Glomerular endothelial cell (primary cell): ENCODE measurements around the gene MFSD1. TPM values are rescaled to one million over a fixed set of nuclear protein-coding genes. Genes with fewer than 3 reads are reported as not detected.
"Not testable (repeated sequence)": the region's sequence is repeated elsewhere in the genome, so short reads cannot be mapped to it uniquely, and the experiment has no call there.

Experiments
- DNase-seq: peaks from one replicate; pipeline ENCODE4 v3.0.0-alpha.2; 2011; ENCODE audit warnings: low read depth, low spot score; ENCODE audit errors: extremely low read depth
- total RNA-seq: library from RNA; depleted of rRNA; stranded (reverse); fragments of >200 nt; gene quantifications from 2 replicates; pipeline ENCODE4 v1.2.3, GENCODE V29; 2015

The MFSD1 gene
- total RNA-seq, 1 donor from 2014 or later = 54.3 TPM

- DNase-seq = no peak
Measured at GRCh38 chr3:158775426-158776410, 26.1 kb upstream of the MFSD1 start.

- no peak for DNase-seq
Measured at GRCh38 chr3:158776531-158776930, 25.3 kb upstream of the MFSD1 start.

GRCh38 chr3:158777161-158777873 lies 24.5 kb upstream of the MFSD1 start:
- no peak for DNase-seq

GRCh38 chr3:158780766-158781165 lies 21.1 kb upstream of the MFSD1 start:
- DNase-seq = no peak

- DNase-seq = no peak
Measured at GRCh38 chr3:158781191-158781590, 20.7 kb upstream of the MFSD1 start.

- no peak for DNase-seq
Measured at GRCh38 chr3:158781849-158782248, 20.0 kb upstream of the MFSD1 start.

- DNase-seq = no peak
Measured at GRCh38 chr3:158782283-158782989, 19.4 kb upstream of the MFSD1 start.

- DNase-seq = no peak
Measured at GRCh38 chr3:158783051-158783450, 18.8 kb upstream of the MFSD1 start.

- DNase-seq = no peak
Measured at GRCh38 chr3:158785972-158786371, 15.9 kb upstream of the MFSD1 start.

- no peak for DNase-seq
Measured at GRCh38 chr3:158788446-158788845, 13.4 kb upstream of the MFSD1 start.

GRCh38 chr3:158789592-158789991 lies 12.3 kb upstream of the MFSD1 start:
- DNase-seq = no peak

GRCh38 chr3:158790901-158791589 lies 10.8 kb upstream of the MFSD1 start:
- DNase-seq = no peak

- not testable (repeated sequence) for DNase-seq
Measured at GRCh38 chr3:158791590-158791920, 10.3 kb upstream of the MFSD1 start.

GRCh38 chr3:158792709-158793108 lies 9.1 kb upstream of the MFSD1 start:
- no peak for DNase-seq

- no peak for DNase-seq
Measured at GRCh38 chr3:158794206-158794605, 7.6 kb upstream of the MFSD1 start.

- DNase-seq = no peak
Measured at GRCh38 chr3:158794936-158795518, 6.8 kb upstream of the MFSD1 start.

- DNase-seq = no peak
Measured at GRCh38 chr3:158801201-158801600, 653 bp upstream of the MFSD1 start.

GRCh38 chr3:158802409-158803268 lies 785 bp downstream of the MFSD1 start:
- no peak for DNase-seq

- no peak for DNase-seq
Measured at GRCh38 chr3:158804441-158804840, 2.6 kb downstream of the MFSD1 start.
